NCI-H2107 treated with DMSO at 0.1 percent for 48 hours (cell line): ENCODE data around the gene CYP1A1.

Experiments used
- DNase-seq: peaks from one replicate; lab custom pipeline; 2025; ENCODE audit not compliant: unreplicated experiment; lab: John Stamatoyannopoulos, UW

Gene CYP1A1

GRCh38 chr15:74695597-74696397 lies 29.5 kb downstream of the CYP1A1 start, which contains the start of gene EDC3:
Gene EDC3, minus strand, starts transcription at chr15:74696024. Its CDS starts 20,900 bp downstream, at chr15:74675124.
- peak; percentile 32 for DNase-seq

- DNase-seq = no peak
Observed at GRCh38 chr15:74692327-74692726, 33.0 kb downstream of the CYP1A1 start.

- no peak for DNase-seq
Observed at GRCh38 chr15:74683758-74684157, 41.6 kb downstream of the CYP1A1 start.

DNA sequence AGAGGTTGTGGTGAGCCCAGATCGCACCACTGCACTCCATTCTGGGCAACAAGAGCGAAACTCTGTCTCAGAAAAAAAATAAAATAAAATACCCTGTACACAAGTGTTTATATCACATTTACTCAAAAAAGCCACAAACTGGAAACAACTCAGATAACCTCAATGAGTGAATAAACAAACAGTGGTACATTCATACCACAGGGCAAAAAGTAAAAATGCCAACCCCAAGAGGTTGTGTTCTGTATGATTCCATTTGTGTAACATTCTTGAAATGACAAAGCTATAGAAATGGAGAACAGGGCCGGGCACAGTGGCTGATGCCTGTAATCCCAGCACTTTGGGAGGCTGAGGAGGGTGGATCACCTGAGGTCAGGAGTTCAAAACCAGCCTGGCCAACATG lies 42.4 kb downstream of the CYP1A1 start:
- DNase-seq = no peak

- DNase-seq = no peak
Observed at GRCh38 chr15:74680456-74680855, 44.9 kb downstream of the CYP1A1 start.

- DNase-seq = no peak
Observed at GRCh38 chr15:74676801-74677200, 48.5 kb downstream of the CYP1A1 start.

DNA sequence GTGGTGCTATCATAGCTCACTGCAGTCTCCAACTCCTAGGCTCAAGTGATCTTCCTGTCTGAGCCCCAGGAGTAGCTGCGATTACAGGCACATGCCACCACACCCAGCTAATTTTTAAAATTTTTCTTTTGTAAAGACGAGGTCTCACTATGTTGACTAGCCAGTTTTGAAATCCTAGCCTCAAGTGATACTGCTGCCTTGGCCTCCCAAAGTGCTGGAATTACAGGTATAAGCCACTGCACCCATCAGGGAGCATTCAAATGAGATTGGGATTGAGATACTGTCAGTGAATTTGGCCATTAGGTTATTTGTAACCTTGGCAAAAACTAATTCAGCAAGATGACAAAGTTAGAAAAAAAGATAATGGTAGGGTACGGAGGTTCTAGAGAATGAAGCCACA lies 51.2 kb downstream of the CYP1A1 start:
- no peak for DNase-seq

DNA sequence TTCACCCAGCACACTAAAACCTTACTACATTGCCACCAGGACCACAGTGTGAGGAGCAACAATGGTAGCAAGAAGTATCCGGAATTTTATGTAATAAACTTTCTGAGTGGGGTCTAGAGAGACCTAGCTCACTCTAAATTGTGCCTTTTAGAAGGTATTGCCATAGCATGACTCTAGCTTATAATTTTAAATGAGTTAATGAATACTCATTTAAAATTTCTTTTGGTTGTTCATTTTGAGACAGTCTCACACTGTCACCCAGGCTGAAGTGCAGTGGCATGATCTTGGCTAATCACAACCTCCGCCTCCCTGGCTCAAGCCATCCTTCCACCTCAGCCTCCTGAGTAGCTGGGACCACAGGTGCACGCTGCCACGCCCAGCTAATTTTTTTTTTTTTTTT lies 55.7 kb downstream of the CYP1A1 start:
- no peak for DNase-seq
